IMR-90 (cell line): ENCODE data around the gene ZYG11B.

Experiments
- MAZ ChIP-seq: IDR thresholded peaks from 2 replicates; pipeline ENCODE4 v1.6.1; 2012; ENCODE audit warnings: low read depth, mild to moderate bottlenecking, low read length, improper control_type of control experiment, moderate library complexity, borderline replicate concordance
- POLR2A ChIP-seq: IDR thresholded peaks from 2 replicates; pipeline ENCODE4 v1.6.1; 2012; ENCODE audit warnings: mild to moderate bottlenecking, low read depth, low read length
- SMC3 ChIP-seq: fragments of 150-350 bp; IDR thresholded peaks from 2 replicates; pipeline ENCODE4 v1.6.1; 2016; ENCODE audit warnings: low read depth, mild to moderate bottlenecking, antibody characterized with exemption, low read length, moderate library complexity
- TF ChIP-seq, protein P1 (sequence below): conservative IDR thresholded peaks from 2 replicates; pipeline ENCODE4 v1.5.1; 2012; ENCODE audit warnings: mild to moderate bottlenecking, low read depth, low read length, improper control_type of control experiment
- TF ChIP-seq, protein P2 (sequence below): fragments of 150-350 bp; IDR thresholded peaks from 2 replicates; pipeline ENCODE4 v1.6.1; 2017; ENCODE audit warnings: mild to moderate bottlenecking, antibody characterized with exemption, low read length, low read depth

DNA sequence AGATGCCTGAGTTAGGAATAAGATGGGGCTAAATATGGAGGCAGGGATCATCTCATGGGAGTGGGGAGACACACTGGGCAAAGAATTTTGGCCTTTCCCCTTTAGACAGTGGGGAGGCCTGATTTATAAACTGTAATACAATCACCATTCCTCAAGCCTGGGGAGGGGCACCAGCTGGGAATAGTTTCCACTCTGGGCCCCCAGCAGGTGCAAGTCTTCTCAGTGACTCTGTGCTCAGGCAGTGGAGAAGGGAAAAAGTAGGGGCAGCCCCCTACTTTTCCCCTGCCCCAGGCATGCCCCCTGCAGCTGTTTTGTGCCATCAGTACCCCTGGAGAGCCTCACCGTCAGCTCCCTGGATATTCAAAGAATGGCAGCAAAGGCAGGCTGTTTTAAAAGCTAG is 47.2 kb upstream of the ZYG11B start:
- TF ChIP-seq, protein P1, sequence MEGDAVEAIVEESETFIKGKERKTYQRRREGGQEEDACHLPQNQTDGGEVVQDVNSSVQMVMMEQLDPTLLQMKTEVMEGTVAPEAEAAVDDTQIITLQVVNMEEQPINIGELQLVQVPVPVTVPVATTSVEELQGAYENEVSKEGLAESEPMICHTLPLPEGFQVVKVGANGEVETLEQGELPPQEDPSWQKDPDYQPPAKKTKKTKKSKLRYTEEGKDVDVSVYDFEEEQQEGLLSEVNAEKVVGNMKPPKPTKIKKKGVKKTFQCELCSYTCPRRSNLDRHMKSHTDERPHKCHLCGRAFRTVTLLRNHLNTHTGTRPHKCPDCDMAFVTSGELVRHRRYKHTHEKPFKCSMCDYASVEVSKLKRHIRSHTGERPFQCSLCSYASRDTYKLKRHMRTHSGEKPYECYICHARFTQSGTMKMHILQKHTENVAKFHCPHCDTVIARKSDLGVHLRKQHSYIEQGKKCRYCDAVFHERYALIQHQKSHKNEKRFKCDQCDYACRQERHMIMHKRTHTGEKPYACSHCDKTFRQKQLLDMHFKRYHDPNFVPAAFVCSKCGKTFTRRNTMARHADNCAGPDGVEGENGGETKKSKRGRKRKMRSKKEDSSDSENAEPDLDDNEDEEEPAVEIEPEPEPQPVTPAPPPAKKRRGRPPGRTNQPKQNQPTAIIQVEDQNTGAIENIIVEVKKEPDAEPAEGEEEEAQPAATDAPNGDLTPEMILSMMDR = no peak
- TF ChIP-seq SMC3 (no peak), MAZ (no peak), POLR2A (no peak)
- TF ChIP-seq, protein P2, sequence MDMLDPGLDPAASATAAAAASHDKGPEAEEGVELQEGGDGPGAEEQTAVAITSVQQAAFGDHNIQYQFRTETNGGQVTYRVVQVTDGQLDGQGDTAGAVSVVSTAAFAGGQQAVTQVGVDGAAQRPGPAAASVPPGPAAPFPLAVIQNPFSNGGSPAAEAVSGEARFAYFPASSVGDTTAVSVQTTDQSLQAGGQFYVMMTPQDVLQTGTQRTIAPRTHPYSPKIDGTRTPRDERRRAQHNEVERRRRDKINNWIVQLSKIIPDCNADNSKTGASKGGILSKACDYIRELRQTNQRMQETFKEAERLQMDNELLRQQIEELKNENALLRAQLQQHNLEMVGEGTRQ = no peak
